ENCODE results near the gene ABHD12. TPM values are rescaled to one million over a fixed set of nuclear protein-coding genes. Genes with fewer than 3 reads are reported as not detected.
A peak's percentile ranks its signal among the peaks of the same experiment; 100 is the strongest.

The ABHD12 gene
- polyA plus RNA-seq, 3 donors from 2014 or later, result 41.8 to 77.8 (median 49.2) TPM

DNA sequence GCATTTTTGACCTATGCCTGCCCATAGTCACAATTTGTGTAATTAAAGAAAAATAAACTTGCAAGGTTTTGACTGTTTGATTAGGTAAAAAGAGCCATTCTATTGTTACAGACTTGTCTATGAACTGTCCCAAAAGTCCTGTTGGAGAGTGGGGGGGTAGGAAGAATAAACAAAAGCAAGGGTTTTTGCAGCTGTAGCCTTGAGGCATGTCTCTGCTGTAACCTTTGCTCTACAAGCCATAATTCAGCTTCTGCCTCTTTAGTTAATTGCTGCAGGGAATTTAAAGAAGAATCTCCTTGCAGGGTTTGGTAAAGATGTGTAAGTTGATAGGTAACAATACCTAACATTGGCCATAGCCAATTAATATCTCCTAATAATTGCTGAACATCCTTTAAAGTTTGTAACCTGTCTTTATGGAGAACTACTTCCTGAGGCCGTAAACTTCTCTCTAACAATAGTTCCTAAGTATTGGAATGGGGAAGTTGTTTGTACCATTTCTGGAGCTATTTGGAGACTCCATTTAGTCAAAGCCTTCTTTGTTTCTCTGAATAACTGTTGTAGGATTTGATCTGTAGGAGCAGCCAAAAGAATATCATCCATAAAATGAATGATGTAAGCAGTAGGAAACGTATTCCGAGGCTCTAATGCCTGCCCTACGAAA is 7.9 kb upstream of the ABHD12 start:
- Mint-ChIP-seq H3K4me1 (peaks cover 0 to 2% of the 10 kb centered on the region in 2 donors), H3K36me3 (peaks cover 0 to 8% (median 6%) of the 10 kb centered on the region in 3 donors), H3K27ac (no peak overlapping the region), H3K4me3 (no peak overlapping the region), H3K27me3 (ENCODE audit: low read depth in 3 of 3) (peaks cover 0 to 5% (median under 1%) of the 10 kb centered on the region in 3 donors), H3K9me3 (peaks cover 8 to 17% (median 13%) of the 10 kb centered on the region in 6 donors)
- DNase-seq, result no peak

GRCh38 chr20:25397821-25398220 is 7.2 kb upstream of the ABHD12 start:
- H3K4me1 Mint-ChIP-seq, result peaks cover 0 to 2% of the 10 kb centered on the region in 2 donors
- peaks cover 0 to 5% (median 0%) of the 10 kb centered on the region in 3 donors for H3K27me3 Mint-ChIP-seq (ENCODE audit: low read depth in 3 of 3)
- H3K9me3 Mint-ChIP-seq, result peaks cover 4 to 11% (median 7%) of the 10 kb centered on the region in 6 donors
- no peak overlapping the region for H3K27ac Mint-ChIP-seq
- H3K4me3 Mint-ChIP-seq, result no peak overlapping the region
- peaks cover 0 to 6% (median 4%) of the 10 kb centered on the region in 3 donors for H3K36me3 Mint-ChIP-seq
- DNase-seq, result no peak

GRCh38 chr20:25397096-25397495 is 6.5 kb upstream of the ABHD12 start:
- no peak for DNase-seq
- H3K4me1 Mint-ChIP-seq, result peaks cover 0 to 2% of the 10 kb centered on the region in 2 donors

GRCh38 chr20:25394996-25395395 is 4.4 kb upstream of the ABHD12 start:
- Mint-ChIP-seq H3K36me3 (no peaks in the 10 kb centered on the region), H3K27ac (no peak overlapping the region), H3K4me1 (peaks cover 5% of the 10 kb centered on the region in 2 donors), H3K9me3 (no peaks in the 10 kb centered on the region), H3K4me3 (no peak overlapping the region), H3K27me3 (ENCODE audit: low read depth in 3 of 3) (peaks cover 0 to 2% (median 0%) of the 10 kb centered on the region in 3 donors)
- DNase-seq, result no peak

More at GRCh38 chr20:25397096-25397495, 6.5 kb upstream of the ABHD12 start:
- peaks cover 0 to 5% (median 0%) of the 10 kb centered on the region in 3 donors for H3K27me3 Mint-ChIP-seq (ENCODE audit: low read depth in 3 of 3)
- H3K4me3 Mint-ChIP-seq, result no peak overlapping the region
- H3K27ac Mint-ChIP-seq, result no peak overlapping the region
- H3K9me3 Mint-ChIP-seq, result peaks cover 0 to 4% (median 2%) of the 10 kb centered on the region in 6 donors
- H3K36me3 Mint-ChIP-seq, result no peaks in the 10 kb centered on the region

DNA sequence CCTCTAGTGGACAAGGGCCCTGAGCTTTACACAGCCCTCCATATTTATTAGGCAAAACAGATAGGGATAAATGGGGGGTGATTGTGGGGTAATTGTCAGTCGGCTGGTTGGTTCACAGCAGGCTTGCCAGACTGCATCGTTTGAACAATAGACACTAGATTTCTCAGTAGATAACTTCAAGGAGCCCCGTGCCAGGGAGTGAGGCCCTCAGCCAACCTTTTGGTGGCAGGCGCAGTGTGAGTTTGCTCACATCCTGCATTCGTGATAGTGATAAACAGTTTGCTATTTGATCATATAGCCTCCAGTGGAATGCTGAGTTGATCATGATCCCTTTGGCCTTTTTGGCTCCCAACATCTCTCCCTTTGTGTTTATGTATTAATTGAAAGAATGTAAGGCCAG is 3.6 kb upstream of the ABHD12 start:
- no peaks in the 10 kb centered on the region for H3K36me3 Mint-ChIP-seq
- no peak overlapping the region for H3K27ac Mint-ChIP-seq
- peaks cover 9 to 10% of the 10 kb centered on the region in 2 donors for H3K4me1 Mint-ChIP-seq
- no peaks in the 10 kb centered on the region for H3K9me3 Mint-ChIP-seq
- H3K4me3 Mint-ChIP-seq, result no peak overlapping the region
- H3K27me3 Mint-ChIP-seq (ENCODE audit: low read depth in 3 of 3), result peaks cover 0 to 3% (median 2%) of the 10 kb centered on the region in 3 donors
- no peak for DNase-seq

- peak overlapping the region; percentile 82 to 87 (median 84) for H3K4me3 Mint-ChIP-seq
- peak overlapping the region in 5 of 6 donors; percentile 21 to 91 (median 82) for H3K27ac Mint-ChIP-seq
- no peaks in the 10 kb centered on the region for H3K36me3 Mint-ChIP-seq
- peaks cover 15 to 24% of the 10 kb centered on the region in 2 donors for H3K4me1 Mint-ChIP-seq
- H3K9me3 Mint-ChIP-seq, result no peaks in the 10 kb centered on the region
- DNase-seq, result peak in 2 of 3 donors; percentile 20
- H3K27me3 Mint-ChIP-seq (ENCODE audit: low read depth in 3 of 3), result peaks cover 3 to 6% (median 4%) of the 10 kb centered on the region in 3 donors
Measured at GRCh38 chr20:25389858-25390537, 637 bp downstream of the ABHD12 start.

DNA sequence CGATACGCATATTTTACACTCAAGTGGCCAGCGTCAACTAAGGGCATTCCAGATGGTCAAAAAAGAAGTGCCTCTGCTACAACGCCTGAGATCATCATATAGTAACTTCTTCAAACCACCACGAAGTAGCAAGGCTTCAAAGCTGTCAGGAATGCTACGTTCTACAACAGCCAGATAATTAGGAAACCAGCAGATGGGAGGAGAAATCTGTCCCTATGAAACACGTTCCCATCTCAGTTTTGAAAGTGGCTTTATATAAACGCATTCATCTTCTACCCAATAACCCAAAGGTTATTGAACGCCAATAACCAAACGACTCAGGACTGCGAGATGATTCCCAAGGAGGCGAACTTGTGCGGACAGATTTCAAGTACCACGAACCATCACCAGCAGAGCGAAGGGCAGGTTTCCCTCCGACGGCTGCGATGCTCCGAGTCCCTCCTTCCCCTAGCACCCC is 1.2 kb downstream of the ABHD12 start:
- peak overlapping the region; percentile 82 to 87 (median 84) for H3K4me3 Mint-ChIP-seq
- no peak for DNase-seq
- peaks cover 0 to 4% (median 0%) of the 10 kb centered on the region in 3 donors for H3K36me3 Mint-ChIP-seq
- H3K27ac Mint-ChIP-seq, result peak overlapping the region; percentile 21 to 91 (median 77)
- peaks cover 15 to 24% of the 10 kb centered on the region in 2 donors for H3K4me1 Mint-ChIP-seq
- peaks cover 3 to 6% (median 4%) of the 10 kb centered on the region in 3 donors for H3K27me3 Mint-ChIP-seq (ENCODE audit: low read depth in 3 of 3)
- no peaks in the 10 kb centered on the region for H3K9me3 Mint-ChIP-seq

DNA sequence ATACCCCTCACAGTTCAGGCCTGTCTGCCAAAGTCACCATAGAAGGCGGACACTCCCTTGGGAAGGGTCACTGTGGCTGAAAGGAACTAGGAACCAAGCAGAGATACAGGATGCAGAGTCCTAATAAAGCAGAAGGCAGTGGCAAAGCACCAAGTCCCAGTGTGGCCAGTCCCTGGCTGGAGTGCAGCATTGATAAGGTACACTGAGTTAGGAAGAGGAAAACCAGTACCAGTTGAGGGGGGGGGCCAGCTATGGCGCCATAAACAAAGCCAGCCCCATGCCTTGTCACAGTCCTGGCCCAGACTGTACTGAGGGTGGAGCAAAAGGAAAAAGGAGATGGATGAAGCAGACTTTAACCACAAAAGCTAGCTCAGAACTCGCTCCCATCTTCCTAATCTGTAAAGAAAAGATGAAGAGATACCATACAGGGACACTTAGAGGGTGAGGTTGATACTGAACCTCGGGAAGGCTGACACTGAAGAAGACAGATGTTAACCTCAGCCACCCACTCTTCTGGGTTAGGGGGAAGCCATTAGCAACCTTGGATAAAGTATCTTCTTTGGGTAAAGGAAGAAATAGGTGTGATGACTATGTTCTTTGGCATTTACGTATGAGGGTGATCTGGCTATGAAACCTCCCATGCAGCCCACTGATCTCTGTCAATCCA is 7.8 kb downstream of the ABHD12 start:
- Mint-ChIP-seq H3K4me1 (peaks cover 8 to 43% of the 10 kb centered on the region in 2 donors), H3K4me3 (no peak overlapping the region), H3K36me3 (peaks cover 0 to 19% (median 4%) of the 10 kb centered on the region in 3 donors), H3K27ac (peak overlapping the region in 3 of 6 donors; percentile 20 to 40 (median 24)), H3K27me3 (ENCODE audit: low read depth in 3 of 3) (peaks cover 0 to 5% (median 4%) of the 10 kb centered on the region in 3 donors), H3K9me3 (no peaks in the 10 kb centered on the region)
- no peak for DNase-seq

- Mint-ChIP-seq H3K4me3 (no peak overlapping the region), H3K4me1 (peaks cover 8 to 39% of the 10 kb centered on the region in 2 donors), H3K27me3 (ENCODE audit: low read depth in 3 of 3) (peaks cover 0 to 5% (median 4%) of the 10 kb centered on the region in 3 donors), H3K9me3 (no peaks in the 10 kb centered on the region), H3K36me3 (peaks cover 0 to 19% (median 4%) of the 10 kb centered on the region in 3 donors), H3K27ac (peak overlapping the region in 1 of 6 donors; percentile 5)
- DNase-seq, result no peak
Measured at GRCh38 chr20:25380945-25381614, 9.6 kb downstream of the ABHD12 start.

- H3K36me3 Mint-ChIP-seq, result peaks cover 0 to 19% (median 0%) of the 10 kb centered on the region in 3 donors
- peaks cover 2 to 6% (median 4%) of the 10 kb centered on the region in 3 donors for H3K27me3 Mint-ChIP-seq (ENCODE audit: low read depth in 3 of 3)
- no peaks in the 10 kb centered on the region for H3K9me3 Mint-ChIP-seq
- peak overlapping the region in 2 of 6 donors; percentile 15 to 63 for H3K27ac Mint-ChIP-seq
- H3K4me3 Mint-ChIP-seq, result no peak overlapping the region
- peaks cover 9 to 56% of the 10 kb centered on the region in 2 donors for H3K4me1 Mint-ChIP-seq
- no peak for DNase-seq
Measured at GRCh38 chr20:25378884-25379733, 11.5 kb downstream of the ABHD12 start.

GRCh38 chr20:25378189-25378883 is 12.3 kb downstream of the ABHD12 start:
- H3K9me3 Mint-ChIP-seq, result no peaks in the 10 kb centered on the region
- H3K4me3 Mint-ChIP-seq, result no peak overlapping the region
- H3K27ac Mint-ChIP-seq, result peak overlapping the region in 2 of 6 donors; percentile 15 to 33
- no peak for DNase-seq
- H3K36me3 Mint-ChIP-seq, result peaks cover 0 to 19% (median 0%) of the 10 kb centered on the region in 3 donors
- peaks cover 11 to 58% of the 10 kb centered on the region in 2 donors for H3K4me1 Mint-ChIP-seq
- peaks cover 2 to 6% (median 4%) of the 10 kb centered on the region in 3 donors for H3K27me3 Mint-ChIP-seq (ENCODE audit: low read depth in 3 of 3)

DNA sequence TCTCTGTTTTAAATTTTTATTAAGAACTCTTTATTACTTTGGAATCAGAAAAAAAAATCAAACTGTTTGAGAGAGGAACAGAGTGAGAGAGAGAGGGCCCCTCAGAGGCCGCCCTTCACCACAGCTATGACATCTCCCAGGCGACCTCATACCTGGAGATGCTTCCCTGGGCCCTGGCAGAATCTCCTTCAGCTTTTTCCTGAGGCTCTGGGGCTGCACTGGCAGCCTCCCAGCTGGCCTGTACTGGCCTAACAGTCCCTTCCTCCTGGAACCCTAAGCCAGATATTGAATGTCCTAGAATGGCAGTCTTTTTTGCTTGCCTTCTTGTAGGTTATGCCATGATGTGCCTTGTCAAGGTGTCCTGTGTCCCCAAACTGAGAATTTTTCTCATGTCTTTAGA is 13.7 kb downstream of the ABHD12 start:
- DNase-seq, result no peak
- Mint-ChIP-seq H3K4me3 (no peak overlapping the region), H3K9me3 (no peaks in the 10 kb centered on the region), H3K36me3 (peaks cover 0 to 6% (median 0%) of the 10 kb centered on the region in 3 donors), H3K27ac (no peak overlapping the region), H3K4me1 (peaks cover 10 to 47% of the 10 kb centered on the region in 2 donors), H3K27me3 (ENCODE audit: low read depth in 3 of 3) (peaks cover 2 to 8% (median 2%) of the 10 kb centered on the region in 3 donors)
